Measurements from ENCODE around the gene PREX1. TPM values are rescaled to one million over a fixed set of nuclear protein-coding genes. Genes with fewer than 3 reads are reported as not detected.

PREX1 gene
- total RNA-seq, 2 experiments from 2014 or later, result 76.8 to 77.1 TPM

DNA sequence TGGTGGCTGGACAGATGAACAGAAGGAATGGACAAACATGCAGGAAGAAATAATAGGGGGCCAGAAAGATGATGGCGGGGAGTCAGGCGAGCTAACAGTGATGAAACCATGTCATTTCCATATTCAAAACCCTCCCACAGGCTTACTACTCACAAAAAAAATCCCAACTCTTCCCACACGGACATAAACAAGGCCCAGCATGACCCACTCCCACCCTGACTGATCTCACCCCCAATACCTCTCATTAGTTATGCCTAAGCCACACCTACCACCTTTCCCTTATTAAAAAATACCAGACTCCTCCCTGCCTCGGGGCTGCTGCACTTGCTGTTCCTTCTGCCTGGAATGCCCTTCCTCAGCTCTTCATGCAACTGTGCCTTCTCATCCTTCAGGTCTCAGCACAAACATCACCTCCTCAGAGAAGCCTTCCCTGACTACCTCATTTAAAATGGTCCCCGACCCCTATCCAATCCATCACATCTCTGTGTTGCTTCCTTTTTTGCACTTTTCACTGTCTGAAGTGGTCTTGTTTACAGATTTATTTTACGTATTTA is 145.8 kb downstream of the PREX1 start:
- Mint-ChIP-seq H3K27ac (no peak overlapping the region), H3K36me3 (peaks cover 1% of the 10 kb centered on the region), H3K27me3 (no peaks in the 10 kb centered on the region)

DNA sequence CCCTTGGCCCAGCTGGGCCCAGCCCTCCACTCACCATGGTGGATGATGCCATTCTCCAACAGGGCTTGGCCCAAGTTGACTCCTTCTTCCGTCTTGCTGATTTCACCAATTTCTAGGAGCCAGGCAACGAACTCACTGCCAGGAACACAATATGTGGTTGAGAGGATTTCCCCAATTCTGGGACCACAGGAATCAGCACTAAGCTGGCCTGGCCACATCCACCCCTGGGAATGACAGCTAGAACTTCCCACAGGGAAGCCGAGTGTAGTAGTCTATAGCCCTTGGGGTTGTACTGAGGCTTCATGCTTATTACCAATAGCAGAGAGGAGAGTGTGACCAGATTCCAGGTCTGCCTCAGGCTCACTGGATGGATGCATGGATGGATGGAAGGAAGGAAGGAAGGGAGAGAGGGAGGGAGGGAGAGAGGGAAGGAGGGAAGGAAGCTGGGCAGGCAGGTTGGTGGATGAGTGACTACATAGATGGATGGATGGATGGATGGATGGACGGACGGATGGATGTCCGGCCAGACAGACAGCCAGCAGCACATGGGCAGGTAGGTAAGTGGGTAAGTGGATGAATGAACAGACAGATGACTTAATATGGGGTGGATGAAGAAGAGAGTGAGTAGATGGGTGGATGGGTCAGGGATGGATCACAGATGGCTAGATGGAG is 146.5 kb downstream of the PREX1 start:
- H3K4me1 Mint-ChIP-seq, result no peaks in the 10 kb centered on the region
- H3K27ac Mint-ChIP-seq, result no peak overlapping the region
- no peaks in the 10 kb centered on the region for H3K27me3 Mint-ChIP-seq
- peaks cover 1% of the 10 kb centered on the region for H3K36me3 Mint-ChIP-seq
- H3K4me3 Mint-ChIP-seq, result no peak overlapping the region
- no peak for DNase-seq
- no peaks in the 10 kb centered on the region for H3K9me3 Mint-ChIP-seq

More for the DNA sequence above, 145.8 kb downstream of the PREX1 start:
- H3K4me1 Mint-ChIP-seq, result no peaks in the 10 kb centered on the region
- DNase-seq, result no peak
- no peak overlapping the region for H3K4me3 Mint-ChIP-seq
- no peaks in the 10 kb centered on the region for H3K9me3 Mint-ChIP-seq

DNA sequence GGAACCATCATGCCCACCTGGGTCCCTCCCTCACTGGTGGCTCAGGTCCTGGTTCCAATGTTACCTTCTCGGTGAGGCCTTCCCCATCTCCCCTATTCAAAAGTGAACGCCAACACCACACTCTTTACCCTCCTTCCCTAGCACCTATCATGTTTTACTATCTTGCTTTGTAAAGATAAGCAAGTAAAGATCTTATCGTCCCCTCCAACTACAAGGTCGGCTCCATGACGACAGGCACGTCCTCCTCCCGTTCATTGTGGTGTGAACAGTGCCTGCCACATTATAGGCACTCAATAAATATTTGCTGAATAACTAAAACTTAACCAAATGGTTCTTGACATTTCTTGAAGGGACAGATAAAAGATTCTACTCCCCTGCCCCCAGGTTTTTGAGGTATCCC is 147.1 kb downstream of the PREX1 start:
- H3K27me3 Mint-ChIP-seq, result no peaks in the 10 kb centered on the region
- no peak overlapping the region for H3K27ac Mint-ChIP-seq
- H3K36me3 Mint-ChIP-seq, result peaks cover 6% of the 10 kb centered on the region
- DNase-seq, result no peak
- H3K4me3 Mint-ChIP-seq, result no peak overlapping the region
- no peaks in the 10 kb centered on the region for H3K9me3 Mint-ChIP-seq
- H3K4me1 Mint-ChIP-seq, result no peaks in the 10 kb centered on the region

DNA sequence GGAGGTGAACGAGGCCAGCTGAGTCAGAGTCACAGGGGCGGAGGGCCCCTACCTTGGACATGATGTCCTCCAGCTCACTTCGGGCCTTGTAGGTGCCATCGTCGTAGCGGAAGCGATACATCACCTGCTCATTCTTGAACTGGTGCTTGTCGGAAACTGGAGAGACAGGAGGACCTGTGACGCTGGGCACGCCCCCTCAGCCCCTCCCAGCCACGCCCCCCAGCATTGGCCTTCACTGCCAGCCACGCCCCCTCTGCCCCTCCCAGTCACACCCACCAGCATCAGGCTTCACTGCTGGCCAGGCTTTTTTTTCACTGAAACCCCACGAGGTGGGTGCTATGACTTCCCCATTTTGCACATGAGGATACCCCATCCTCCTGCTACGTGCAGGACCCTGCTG is 148.2 kb downstream of the PREX1 start:
- H3K9me3 Mint-ChIP-seq, result no peaks in the 10 kb centered on the region
- no peak overlapping the region for H3K4me3 Mint-ChIP-seq
- no peaks in the 10 kb centered on the region for H3K27me3 Mint-ChIP-seq
- peaks cover 13% of the 10 kb centered on the region for H3K36me3 Mint-ChIP-seq
- DNase-seq, result no peak
- no peaks in the 10 kb centered on the region for H3K4me1 Mint-ChIP-seq
- H3K27ac Mint-ChIP-seq, result no peak overlapping the region

DNA sequence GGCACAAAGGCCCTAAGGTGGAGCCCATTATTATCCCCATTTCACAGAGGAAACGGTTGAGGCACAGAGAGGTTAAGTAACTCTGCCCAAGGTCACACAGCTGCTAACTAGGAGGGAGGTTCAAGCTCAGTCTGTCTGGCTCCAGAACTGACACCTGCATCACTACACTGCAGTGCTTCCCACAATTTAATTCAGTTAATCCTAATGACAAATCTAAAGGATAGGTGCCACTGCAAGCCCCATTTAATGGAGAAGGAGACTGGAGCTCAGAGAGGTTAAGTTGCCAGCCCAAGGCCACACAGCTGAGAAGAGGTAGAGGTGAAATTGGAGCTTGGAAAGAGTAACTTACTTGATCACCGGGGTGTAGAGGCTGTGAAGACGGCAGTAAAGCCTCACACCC is 148.8 kb downstream of the PREX1 start:
- H3K9me3 Mint-ChIP-seq, result no peaks in the 10 kb centered on the region

DNA sequence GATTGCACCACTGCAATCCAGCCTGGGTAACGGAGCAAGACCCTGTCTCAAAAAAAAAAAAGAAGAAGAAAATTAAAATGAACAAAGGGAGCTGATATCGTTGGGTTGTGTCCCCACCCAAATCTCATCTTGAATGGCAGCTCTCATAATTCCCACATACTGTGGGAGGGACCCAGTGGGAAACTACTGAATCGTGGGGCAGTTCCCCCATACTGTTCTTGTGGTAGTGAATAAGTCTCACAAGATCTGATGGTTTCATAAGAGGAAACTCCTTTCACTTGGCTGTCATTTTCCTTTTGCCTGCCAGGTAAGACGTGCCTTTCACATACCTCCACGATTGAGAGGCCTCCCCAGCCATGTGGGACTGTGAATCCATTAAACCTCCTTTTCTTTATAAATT is 149.4 kb downstream of the PREX1 start:
- H3K4me1 Mint-ChIP-seq, result peaks cover 2% of the 10 kb centered on the region
- peak overlapping the region; percentile 11 for H3K27ac Mint-ChIP-seq
- H3K36me3 Mint-ChIP-seq, result peaks cover 15% of the 10 kb centered on the region
- H3K4me3 Mint-ChIP-seq, result no peak overlapping the region
- no peaks in the 10 kb centered on the region for H3K9me3 Mint-ChIP-seq
- no peak for DNase-seq
- H3K27me3 Mint-ChIP-seq, result no peaks in the 10 kb centered on the region

More for the DNA sequence above, 148.8 kb downstream of the PREX1 start:
- H3K27ac Mint-ChIP-seq, result no peak overlapping the region
- no peak for DNase-seq
- no peaks in the 10 kb centered on the region for H3K27me3 Mint-ChIP-seq
- H3K36me3 Mint-ChIP-seq, result peaks cover 13% of the 10 kb centered on the region
- no peak overlapping the region for H3K4me3 Mint-ChIP-seq
- no peaks in the 10 kb centered on the region for H3K4me1 Mint-ChIP-seq

DNA sequence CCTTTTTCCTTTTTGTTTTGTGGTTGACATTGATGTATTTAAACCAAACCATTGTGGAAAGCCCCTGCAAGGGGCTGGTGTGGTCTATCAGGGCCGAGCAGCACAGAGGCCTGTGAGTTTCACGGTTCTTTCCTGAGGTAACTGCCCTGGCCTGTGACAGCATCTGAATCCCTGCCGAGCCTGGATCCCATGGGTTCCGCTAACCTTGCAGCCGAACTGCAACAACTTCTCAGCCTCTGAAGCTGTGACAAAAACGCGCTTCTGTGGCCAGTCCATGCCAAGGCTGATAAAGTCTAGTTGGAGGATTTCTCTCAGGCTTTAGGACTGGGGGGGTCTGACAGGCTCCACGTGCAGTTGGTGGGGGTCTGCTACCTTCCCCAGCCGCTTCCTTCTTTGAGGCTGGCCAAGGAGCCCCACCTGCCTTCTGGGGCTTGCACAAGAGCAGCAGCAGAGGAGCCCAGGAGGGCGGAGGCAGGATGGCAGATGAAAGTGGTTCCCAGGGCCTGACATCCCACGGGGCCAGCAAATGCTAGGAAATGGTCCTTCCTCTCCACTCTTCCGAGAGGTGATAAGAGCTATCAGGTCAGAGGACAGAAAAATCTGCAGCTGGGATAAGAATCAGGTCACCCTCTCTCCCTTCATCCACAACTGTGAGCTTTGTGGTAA is 150.9 kb downstream of the PREX1 start:
- peaks cover 26% of the 10 kb centered on the region for H3K36me3 Mint-ChIP-seq
- no peaks in the 10 kb centered on the region for H3K27me3 Mint-ChIP-seq
- H3K4me1 Mint-ChIP-seq, result peaks cover 2% of the 10 kb centered on the region
- no peak for DNase-seq
- H3K9me3 Mint-ChIP-seq, result no peaks in the 10 kb centered on the region
- no peak overlapping the region for H3K4me3 Mint-ChIP-seq
- no peak overlapping the region for H3K27ac Mint-ChIP-seq

DNA sequence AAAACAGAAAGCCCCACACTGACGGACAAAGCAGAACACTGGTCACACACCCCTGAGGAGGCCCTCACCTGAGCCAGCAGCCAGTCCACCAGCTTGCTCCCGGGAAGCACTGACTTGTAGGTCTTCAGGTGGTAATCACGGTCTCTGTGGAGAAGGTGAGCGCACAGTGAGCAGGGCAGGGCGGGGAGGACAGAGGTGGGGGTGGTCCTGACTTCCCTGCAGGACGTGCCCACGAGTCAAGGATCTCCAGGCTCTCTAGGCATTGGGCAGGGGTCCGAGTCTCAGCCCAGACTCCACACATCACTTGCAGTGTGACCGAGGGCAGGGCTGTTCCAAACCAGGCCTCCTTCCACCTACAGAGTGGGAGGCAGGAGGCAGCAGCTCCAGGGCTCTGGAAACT is 151.7 kb downstream of the PREX1 start:
- no peak overlapping the region for H3K27ac Mint-ChIP-seq
- H3K27me3 Mint-ChIP-seq, result no peaks in the 10 kb centered on the region
- H3K4me3 Mint-ChIP-seq, result no peak overlapping the region
- DNase-seq, result no peak
- peaks cover 5% of the 10 kb centered on the region for H3K4me1 Mint-ChIP-seq
- peaks cover 34% of the 10 kb centered on the region for H3K36me3 Mint-ChIP-seq
- H3K9me3 Mint-ChIP-seq, result no peaks in the 10 kb centered on the region

DNA sequence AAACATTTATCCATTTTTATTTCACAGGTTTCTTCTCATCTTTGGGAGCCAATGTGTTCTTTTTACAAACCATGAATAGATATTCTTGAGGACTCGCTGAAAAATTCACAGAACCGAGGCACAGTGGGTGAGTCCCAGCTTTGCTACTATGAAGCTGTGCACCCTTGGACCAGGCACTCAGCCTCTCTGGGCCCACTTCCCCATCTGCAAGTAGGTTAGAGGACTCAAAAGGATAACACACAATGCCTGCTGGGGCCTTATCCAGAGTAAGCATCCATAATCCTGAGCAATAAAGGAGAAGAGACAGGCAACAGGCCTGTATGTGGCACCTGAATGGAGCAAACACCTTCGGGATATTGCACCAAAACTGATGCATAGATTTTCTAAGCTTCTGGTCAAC is 153.3 kb downstream of the PREX1 start:
- no peak overlapping the region for H3K27ac Mint-ChIP-seq
- H3K36me3 Mint-ChIP-seq, result peaks cover 35% of the 10 kb centered on the region
- H3K9me3 Mint-ChIP-seq, result no peaks in the 10 kb centered on the region
- no peaks in the 10 kb centered on the region for H3K27me3 Mint-ChIP-seq
- H3K4me1 Mint-ChIP-seq, result peaks cover 5% of the 10 kb centered on the region
- H3K4me3 Mint-ChIP-seq, result no peak overlapping the region
- DNase-seq, result no peak

DNA sequence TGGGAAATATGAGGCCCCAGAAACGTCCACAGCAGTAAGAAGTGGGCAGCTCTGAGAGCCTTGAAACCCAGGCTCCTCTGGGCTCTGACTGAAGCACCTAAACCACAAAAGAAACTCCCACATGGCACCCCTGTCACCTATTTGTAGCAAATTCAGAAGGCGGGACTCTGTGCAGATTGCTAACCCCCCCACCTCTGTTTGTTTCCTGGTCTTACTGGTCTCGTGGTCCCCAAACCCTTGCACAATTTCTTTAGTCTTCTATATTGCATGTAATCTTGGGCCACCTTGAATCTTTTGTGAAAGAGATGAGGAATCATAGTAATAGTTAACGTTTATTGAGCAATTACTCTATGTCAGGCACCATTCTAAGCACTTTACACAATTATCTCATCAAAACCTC is 154.3 kb downstream of the PREX1 start:
- H3K27ac Mint-ChIP-seq, result no peak overlapping the region
- H3K9me3 Mint-ChIP-seq, result no peaks in the 10 kb centered on the region
- no peaks in the 10 kb centered on the region for H3K27me3 Mint-ChIP-seq
- DNase-seq, result no peak
- H3K4me1 Mint-ChIP-seq, result peaks cover 5% of the 10 kb centered on the region
- H3K36me3 Mint-ChIP-seq, result peaks cover 35% of the 10 kb centered on the region
- H3K4me3 Mint-ChIP-seq, result no peak overlapping the region

DNA sequence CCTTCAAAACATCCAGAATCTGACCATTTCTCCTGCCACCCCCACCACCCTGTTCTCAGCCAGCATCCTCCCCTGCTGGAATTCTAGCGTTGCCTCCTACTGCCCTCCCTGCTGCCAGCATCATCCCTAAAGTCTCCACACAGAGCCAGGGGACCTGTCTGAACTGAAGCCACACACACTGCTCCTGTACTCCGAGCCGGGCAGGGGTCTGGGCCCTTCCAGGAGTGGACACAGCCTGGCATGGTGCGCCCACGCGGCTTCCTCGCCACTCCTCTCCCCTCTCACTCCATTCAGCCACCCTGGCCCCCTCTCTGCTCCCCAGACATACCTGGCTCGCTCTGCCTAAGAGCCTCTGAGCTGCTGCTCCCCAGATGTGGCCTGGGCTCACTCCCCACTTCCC is 155.5 kb downstream of the PREX1 start:
- H3K27ac Mint-ChIP-seq, result peak overlapping the region; percentile 65
- H3K36me3 Mint-ChIP-seq, result peaks cover 36% of the 10 kb centered on the region

DNA sequence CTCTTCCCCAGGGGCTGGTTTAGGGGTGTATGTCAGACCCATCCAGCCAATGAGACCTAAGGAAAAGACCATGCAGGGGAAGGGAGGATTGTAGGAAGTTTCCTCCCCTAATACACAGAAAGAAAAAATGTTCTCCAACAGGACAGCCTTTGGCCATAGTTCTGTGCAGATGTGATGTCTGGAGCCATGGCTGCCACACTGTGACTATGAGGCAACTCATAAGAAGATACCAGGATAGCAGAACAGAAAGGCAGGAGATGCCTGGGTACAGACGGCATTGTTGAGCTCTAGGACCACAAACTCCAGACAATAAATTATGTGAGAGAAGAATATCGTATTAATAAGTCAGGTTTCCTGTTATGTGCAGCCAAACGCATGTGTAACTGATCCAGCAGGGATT is 156.7 kb downstream of the PREX1 start:
- Mint-ChIP-seq H3K4me3 (no peak overlapping the region), H3K36me3 (peaks cover 36% of the 10 kb centered on the region), H3K27ac (no peak overlapping the region), H3K4me1 (peaks cover 5% of the 10 kb centered on the region), H3K9me3 (no peaks in the 10 kb centered on the region), H3K27me3 (no peaks in the 10 kb centered on the region)
- DNase-seq, result no peak

More for the DNA sequence above, 155.5 kb downstream of the PREX1 start:
- H3K9me3 Mint-ChIP-seq, result no peaks in the 10 kb centered on the region
- DNase-seq, result no peak
- no peaks in the 10 kb centered on the region for H3K27me3 Mint-ChIP-seq
- H3K4me3 Mint-ChIP-seq, result no peak overlapping the region
- peaks cover 5% of the 10 kb centered on the region for H3K4me1 Mint-ChIP-seq

DNA sequence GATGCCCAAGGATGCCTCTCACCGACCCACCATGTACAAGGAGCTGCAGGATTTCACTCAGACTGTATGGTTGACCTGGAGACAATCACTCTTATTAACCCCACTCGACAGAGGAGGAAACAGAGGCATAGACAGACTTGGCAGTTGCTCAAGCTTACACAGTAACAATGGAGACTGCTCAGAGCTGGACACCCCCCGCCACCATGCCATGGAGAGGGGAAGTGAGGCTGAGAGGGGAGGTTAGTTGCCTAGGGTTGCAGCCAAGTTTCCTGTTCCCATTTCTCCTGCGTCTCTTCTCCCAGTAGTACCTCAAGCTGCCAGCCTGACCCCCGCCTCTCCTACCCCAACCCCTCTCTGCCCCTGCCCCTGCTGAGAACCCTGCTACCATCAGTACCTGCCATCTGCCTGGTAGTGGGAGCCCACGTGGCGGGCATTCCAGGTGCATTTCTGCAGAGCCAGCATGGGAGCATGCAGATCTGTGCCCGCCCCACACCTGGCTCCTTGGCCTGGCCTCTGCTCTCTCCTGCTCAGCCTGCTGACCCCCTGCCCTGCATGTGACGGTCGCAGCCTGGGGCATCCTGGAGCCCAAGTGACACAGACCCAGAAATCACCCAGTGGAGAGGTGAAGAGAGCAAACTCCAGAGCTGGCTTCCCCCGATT is 157.7 kb downstream of the PREX1 start:
- Mint-ChIP-seq H3K9me3 (no peaks in the 10 kb centered on the region), H3K4me3 (no peak overlapping the region), H3K27ac (no peak overlapping the region), H3K36me3 (peaks cover 27% of the 10 kb centered on the region), H3K4me1 (peaks cover 5% of the 10 kb centered on the region), H3K27me3 (no peaks in the 10 kb centered on the region)
- no peak for DNase-seq

DNA sequence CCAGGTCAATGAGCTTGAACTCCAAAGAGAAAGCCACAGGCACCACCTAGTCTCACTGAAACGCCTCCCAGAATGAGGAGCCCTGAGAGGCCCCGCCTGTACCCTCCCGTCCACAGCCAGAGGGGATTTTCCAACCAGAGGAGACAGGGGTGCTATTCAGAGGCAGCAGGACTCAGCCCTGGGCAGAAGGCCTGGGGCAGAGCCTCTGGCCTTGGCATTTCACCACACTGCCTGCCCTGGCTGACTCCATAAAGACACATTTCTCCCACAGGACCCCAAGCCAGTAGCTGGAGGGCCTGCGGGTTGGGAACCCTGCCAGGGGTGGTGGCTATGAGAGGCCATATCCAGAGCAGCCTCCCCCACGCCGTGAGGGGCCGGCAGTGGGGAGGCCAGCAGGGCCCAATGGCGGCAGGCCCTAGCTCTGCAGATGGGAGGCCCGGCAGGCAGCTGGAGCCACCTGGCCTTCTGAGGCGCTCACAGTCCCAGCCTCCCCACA is 159.3 kb downstream of the PREX1 start:
- peaks cover 3% of the 10 kb centered on the region for H3K4me1 Mint-ChIP-seq
- no peak overlapping the region for H3K27ac Mint-ChIP-seq
- no peak for DNase-seq
- H3K9me3 Mint-ChIP-seq, result no peaks in the 10 kb centered on the region
- no peak overlapping the region for H3K4me3 Mint-ChIP-seq
- no peaks in the 10 kb centered on the region for H3K27me3 Mint-ChIP-seq
- peaks cover 29% of the 10 kb centered on the region for H3K36me3 Mint-ChIP-seq

DNA sequence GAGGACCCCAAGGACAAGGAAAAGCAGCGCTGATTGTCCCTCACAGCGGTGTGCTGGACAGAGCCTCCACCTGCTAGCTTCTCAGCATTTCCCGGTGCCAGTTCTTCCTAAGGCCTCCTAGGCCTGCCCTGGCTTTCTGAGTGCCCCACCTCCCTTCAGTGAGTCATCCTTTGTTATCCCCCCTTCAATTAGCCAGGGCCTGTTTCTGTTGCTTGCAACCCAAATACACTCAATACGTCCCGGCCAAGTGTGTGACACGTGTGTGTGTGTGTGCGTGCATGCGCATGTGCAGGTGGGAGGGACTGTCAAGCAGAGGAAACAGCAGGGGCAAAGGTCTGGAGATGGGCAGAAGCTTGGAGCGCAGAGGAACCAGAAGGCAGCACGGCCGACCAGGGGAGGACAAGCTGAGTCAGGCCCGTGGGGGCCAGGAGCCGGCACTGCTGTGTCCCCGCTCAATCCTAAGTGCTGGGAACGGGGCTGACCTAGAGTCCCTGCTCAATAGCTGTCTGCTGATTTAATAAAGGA is 159.8 kb downstream of the PREX1 start:
- H3K27ac Mint-ChIP-seq, result peak overlapping the region; percentile 66
- H3K9me3 Mint-ChIP-seq, result no peaks in the 10 kb centered on the region
- peaks cover 26% of the 10 kb centered on the region for H3K36me3 Mint-ChIP-seq
- H3K27me3 Mint-ChIP-seq, result no peaks in the 10 kb centered on the region
- no peak overlapping the region for H3K4me3 Mint-ChIP-seq
- peaks cover 2% of the 10 kb centered on the region for H3K4me1 Mint-ChIP-seq
- DNase-seq, result no peak

All from activated naive CD8-positive, alpha-beta T cell treated with anti-CD3 and anti-CD28 coated beads for 36 hours (primary cell).